ENCODE measurements around the gene RNU2-1. TPM values are rescaled to one million over a fixed set of nuclear protein-coding genes. Genes with fewer than 3 reads are reported as not detected.

Gene RNU2-1
- total and polyA plus RNA-seq, 2 of the 13 experiments (the other 11 are each of a cell fraction or from before 2014, with no cell fraction given), result not detected

- no peak for TF ChIP-seq NFYC (CRISPR knock-in tag; IDR thresholded peaks at IDR 0.05)
- 0 out of 2 replicates have a peak, but pooled peaks have one; percentile 16 for TF ChIP-seq ELF3 (CRISPR knock-in tag; IDR thresholded peaks at IDR 0.05)
- TF ChIP-seq MEF2D (CRISPR knock-in tag; IDR thresholded peaks at IDR 0.05), result no peak
- TF ChIP-seq ZNF7 (CRISPR knock-in tag; IDR thresholded peaks at IDR 0.05), result no peak
- no peak for TF ChIP-seq GLI4 (CRISPR knock-in tag; IDR thresholded peaks at IDR 0.05; ENCODE audit: borderline replicate concordance)
- no peak for TF ChIP-seq YEATS2 (CRISPR knock-in tag; IDR thresholded peaks at IDR 0.05; ENCODE audit: borderline replicate concordance)
- no peak for TF ChIP-seq ZSCAN12 (CRISPR knock-in tag; IDR thresholded peaks at IDR 0.05)
- TF ChIP-seq SATB2 (CRISPR knock-in tag; IDR thresholded peaks at IDR 0.05), result no peak
- no peak for TF ChIP-seq CHCHD3 (CRISPR knock-in tag; IDR thresholded peaks at IDR 0.05)
- no peak for TF ChIP-seq NR2F6 (IDR thresholded peaks at IDR 0.05)
- TF ChIP-seq NR2F6 (CRISPR knock-in tag; IDR thresholded peaks at IDR 0.05), result 0 out of 2 replicates have a peak, but pooled peaks have one; percentile 1
- no peak for TF ChIP-seq ZNF839 (CRISPR knock-in tag; IDR thresholded peaks at IDR 0.05; ENCODE audit: borderline replicate concordance)
- no peak for TF ChIP-seq ZNF761 (CRISPR knock-in tag; conservative IDR thresholded peaks at IDR 0.05)
- no peak for TF ChIP-seq ZBED4 (CRISPR knock-in tag; IDR thresholded peaks at IDR 0.05; ENCODE audit: borderline replicate concordance)
- TF ChIP-seq, protein P1, sequence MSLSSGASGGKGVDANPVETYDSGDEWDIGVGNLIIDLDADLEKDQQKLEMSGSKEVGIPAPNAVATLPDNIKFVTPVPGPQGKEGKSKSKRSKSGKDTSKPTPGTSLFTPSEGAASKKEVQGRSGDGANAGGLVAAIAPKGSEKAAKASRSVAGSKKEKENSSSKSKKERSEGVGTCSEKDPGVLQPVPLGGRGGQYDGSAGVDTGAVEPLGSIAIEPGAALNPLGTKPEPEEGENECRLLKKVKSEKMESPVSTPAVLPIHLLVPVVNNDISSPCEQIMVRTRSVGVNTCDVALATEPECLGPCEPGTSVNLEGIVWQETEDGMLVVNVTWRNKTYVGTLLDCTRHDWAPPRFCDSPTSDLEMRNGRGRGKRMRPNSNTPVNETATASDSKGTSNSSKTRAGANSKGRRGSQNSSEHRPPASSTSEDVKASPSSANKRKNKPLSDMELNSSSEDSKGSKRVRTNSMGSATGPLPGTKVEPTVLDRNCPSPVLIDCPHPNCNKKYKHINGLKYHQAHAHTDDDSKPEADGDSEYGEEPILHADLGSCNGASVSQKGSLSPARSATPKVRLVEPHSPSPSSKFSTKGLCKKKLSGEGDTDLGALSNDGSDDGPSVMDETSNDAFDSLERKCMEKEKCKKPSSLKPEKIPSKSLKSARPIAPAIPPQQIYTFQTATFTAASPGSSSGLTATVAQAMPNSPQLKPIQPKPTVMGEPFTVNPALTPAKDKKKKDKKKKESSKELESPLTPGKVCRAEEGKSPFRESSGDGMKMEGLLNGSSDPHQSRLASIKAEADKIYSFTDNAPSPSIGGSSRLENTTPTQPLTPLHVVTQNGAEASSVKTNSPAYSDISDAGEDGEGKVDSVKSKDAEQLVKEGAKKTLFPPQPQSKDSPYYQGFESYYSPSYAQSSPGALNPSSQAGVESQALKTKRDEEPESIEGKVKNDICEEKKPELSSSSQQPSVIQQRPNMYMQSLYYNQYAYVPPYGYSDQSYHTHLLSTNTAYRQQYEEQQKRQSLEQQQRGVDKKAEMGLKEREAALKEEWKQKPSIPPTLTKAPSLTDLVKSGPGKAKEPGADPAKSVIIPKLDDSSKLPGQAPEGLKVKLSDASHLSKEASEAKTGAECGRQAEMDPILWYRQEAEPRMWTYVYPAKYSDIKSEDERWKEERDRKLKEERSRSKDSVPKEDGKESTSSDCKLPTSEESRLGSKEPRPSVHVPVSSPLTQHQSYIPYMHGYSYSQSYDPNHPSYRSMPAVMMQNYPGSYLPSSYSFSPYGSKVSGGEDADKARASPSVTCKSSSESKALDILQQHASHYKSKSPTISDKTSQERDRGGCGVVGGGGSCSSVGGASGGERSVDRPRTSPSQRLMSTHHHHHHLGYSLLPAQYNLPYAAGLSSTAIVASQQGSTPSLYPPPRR (CRISPR knock-in tag; IDR thresholded peaks at IDR 0.05; ENCODE audit: borderline replicate concordance), result no peak
Measured at GRCh38 chr17:43212641-43213490, 20.9 kb downstream of the RNU2-1 start (continued).
